Ascending aorta (tissue), 2 donors: ENCODE measurements around the gene KIAA0319L. TPM values are rescaled to one million over a fixed set of nuclear protein-coding genes. Genes with fewer than 3 reads are reported as not detected.

ENCODE experiments used
- DNase-seq, 2 donors: peaks; one replicate each; pipeline ENCODE4 v3.0.0-alpha.2; 2019; ENCODE audit warnings: low spot score in 2 of 2
- H3K27ac ChIP-seq, 2 donors: fragments of 200-600 bp; sonication (generic); one replicate each; pipeline ENCODE4 v1.5.1; 2016 to 2017; ENCODE audit warnings: mild to moderate bottlenecking in 1 of 2
- H3K27me3 ChIP-seq: fragments of 200-600 bp; sonication (generic); one replicate; pipeline ENCODE4 v1.5.1; 2017
- H3K36me3 ChIP-seq, 2 donors: fragments of 200-600 bp; sonication (generic); one replicate each; pipeline ENCODE4 v1.5.1; 2016
- H3K4me1 ChIP-seq, 2 donors: fragments of 200-600 bp; sonication (generic); one replicate each; pipeline ENCODE4 v1.5.1; 2016 to 2017; ENCODE audit warnings: mild to moderate bottlenecking in 1 of 2
- H3K4me3 ChIP-seq, 2 donors: fragments of 200-600 bp; sonication (generic); one replicate each; pipeline ENCODE4 v1.5.1; 2016 to 2017; ENCODE audit warnings: mild to moderate bottlenecking in 1 of 2
- H3K9me3 ChIP-seq, 2 donors: fragments of 200-600 bp; sonication (generic); one replicate each; pipeline ENCODE4 v1.5.1; 2016
- CTCF ChIP-seq, 3 experiments: fragments of 200-600 bp in 2 of 3; fragments of 450-650 bp in 1 of 3; sonication (generic) in 2 of 3; IDR thresholded peaks; one replicate each; pipeline ENCODE4 v1.5.1; 2016 to 2019; ENCODE audit warnings: antibody characterized with exemption in 3 of 3, mild to moderate bottlenecking in 1 of 3, moderate library complexity in 1 of 3
- intact Hi-C: fragments of 100-400 bp; cut with DNase I; formaldehyde crosslinking; loops from one replicate; pipeline ENCODE4 v1.15.1; 2023
- total RNA-seq: library from RNA; depleted of rRNA; stranded (reverse); fragments of >200 nt; gene quantifications from one replicate; pipeline ENCODE4 v1.1.0, GENCODE V29; 2016

KIAA0319L gene
- total RNA-seq, 1 donor from 2014 or later, result 44.9 TPM

DNA sequence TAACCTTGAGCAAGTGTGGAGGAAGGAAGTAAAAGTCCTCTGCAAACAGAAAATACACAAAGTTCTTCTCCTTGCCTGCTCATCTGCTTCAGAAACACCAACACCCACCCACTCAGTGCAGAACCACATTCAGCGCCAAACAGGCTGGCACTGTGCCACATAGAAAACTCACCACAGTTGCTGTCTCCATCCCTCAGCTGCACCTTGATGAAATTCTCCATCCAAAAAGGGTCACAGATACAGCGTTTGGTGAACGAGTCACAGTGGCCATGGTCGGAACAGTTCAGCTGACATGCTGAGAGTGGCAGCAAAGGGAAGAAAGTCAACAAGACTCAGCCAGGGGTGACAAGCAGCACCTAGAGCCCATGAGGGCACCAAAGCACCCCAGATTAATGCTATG is 114.5 kb downstream of the KIAA0319L start:
- H3K36me3 ChIP-seq, result peaks cover 58 to 76% of the 10 kb centered on the region in 2 donors
- no peak overlapping the region for H3K27ac ChIP-seq
- no peak for DNase-seq
- intact Hi-C loops, result no loop called here
- TF ChIP-seq CTCF (IDR thresholded peaks at IDR 0.05), result no peak
- H3K9me3 ChIP-seq, result no peaks in the 10 kb centered on the region
- H3K27me3 ChIP-seq, result no peaks in the 10 kb centered on the region
- H3K4me3 ChIP-seq, result no peak overlapping the region
- H3K4me1 ChIP-seq, result no peaks in the 10 kb centered on the region

GRCh38 chr1:35441926-35442579 is 115.2 kb downstream of the KIAA0319L start:
- intact Hi-C loops, result no loop called here
- no peak for DNase-seq

DNA sequence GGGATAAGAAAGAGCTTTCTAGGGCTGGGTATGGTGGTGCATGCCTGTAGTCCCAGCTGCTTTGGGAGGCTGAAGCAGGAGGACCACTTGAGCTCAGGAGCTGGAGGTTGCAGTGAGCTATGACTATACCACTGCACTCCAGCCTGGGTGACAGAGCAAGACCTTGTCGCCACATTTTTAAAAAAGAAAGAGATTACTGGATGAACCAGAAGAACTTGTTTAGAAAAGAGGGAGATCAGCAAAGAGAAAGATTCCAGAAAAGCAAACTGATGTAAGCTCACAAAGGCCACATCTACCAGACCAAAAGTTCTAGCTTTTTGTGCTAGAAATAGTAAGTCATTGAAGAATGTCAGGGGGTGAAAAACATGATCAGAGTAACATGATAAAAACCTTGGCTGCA is 117.6 kb downstream of the KIAA0319L start:
- Histone ChIP-seq H3K27ac (no peak overlapping the region), H3K27me3 (no peaks in the 10 kb centered on the region), H3K4me3 (no peak overlapping the region), H3K9me3 (no peaks in the 10 kb centered on the region), H3K36me3 (peaks cover 59 to 90% of the 10 kb centered on the region in 2 donors), H3K4me1 (no peaks in the 10 kb centered on the region)
- DNase-seq, result no peak
- intact Hi-C loops, result no loop called here
- TF ChIP-seq CTCF (IDR thresholded peaks at IDR 0.05), result no peak

More at GRCh38 chr1:35441926-35442579, 115.2 kb downstream of the KIAA0319L start:
- Histone ChIP-seq H3K4me1 (no peaks in the 10 kb centered on the region), H3K4me3 (no peak overlapping the region), H3K9me3 (no peaks in the 10 kb centered on the region), H3K27ac (no peak overlapping the region), H3K27me3 (no peaks in the 10 kb centered on the region), H3K36me3 (peaks cover 55 to 73% of the 10 kb centered on the region in 2 donors)
- no peak for TF ChIP-seq CTCF (IDR thresholded peaks at IDR 0.05)

DNA sequence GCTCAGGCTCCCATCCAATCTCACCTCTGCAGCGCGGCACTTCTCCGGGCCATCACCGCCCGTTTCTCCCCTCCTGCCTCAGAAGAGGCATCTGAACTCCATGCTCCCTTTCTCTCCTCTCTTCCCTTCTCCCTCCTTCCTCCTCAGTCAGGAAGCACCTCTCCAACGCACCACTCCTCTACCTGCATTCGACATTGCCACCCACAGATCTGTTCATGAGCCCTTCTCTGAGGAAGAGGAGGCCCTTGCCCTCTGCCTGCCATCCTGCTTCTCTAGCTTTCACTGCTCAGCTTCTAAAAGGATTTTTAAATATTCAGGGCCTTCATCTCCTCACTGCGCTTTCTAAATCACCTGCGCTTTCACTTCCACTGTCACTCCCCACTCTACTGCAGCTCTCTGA is 120.0 kb downstream of the KIAA0319L start:
- Histone ChIP-seq H3K27me3 (no peaks in the 10 kb centered on the region), H3K4me1 (no peaks in the 10 kb centered on the region), H3K9me3 (no peaks in the 10 kb centered on the region), H3K36me3 (peaks cover 55 to 88% of the 10 kb centered on the region in 2 donors), H3K4me3 (no peak overlapping the region), H3K27ac (no peak overlapping the region)
- DNase-seq, result no peak
- no peak for TF ChIP-seq CTCF (IDR thresholded peaks at IDR 0.05)
- intact Hi-C loops, result no loop called here

- Histone ChIP-seq H3K9me3 (no peaks in the 10 kb centered on the region), H3K4me1 (no peaks in the 10 kb centered on the region), H3K4me3 (no peak overlapping the region), H3K27ac (no peak overlapping the region), H3K36me3 (peaks cover 47 to 83% of the 10 kb centered on the region in 2 donors), H3K27me3 (no peaks in the 10 kb centered on the region)
- intact Hi-C loops, result no loop called here
- DNase-seq, result no peak
- no peak for TF ChIP-seq CTCF (IDR thresholded peaks at IDR 0.05)
These were observed 121.1 kb downstream of the KIAA0319L start for GRCh38 chr1:35436078-35436477.
